ENCODE data around the gene MSL3B.

MSL3B gene

DNA sequence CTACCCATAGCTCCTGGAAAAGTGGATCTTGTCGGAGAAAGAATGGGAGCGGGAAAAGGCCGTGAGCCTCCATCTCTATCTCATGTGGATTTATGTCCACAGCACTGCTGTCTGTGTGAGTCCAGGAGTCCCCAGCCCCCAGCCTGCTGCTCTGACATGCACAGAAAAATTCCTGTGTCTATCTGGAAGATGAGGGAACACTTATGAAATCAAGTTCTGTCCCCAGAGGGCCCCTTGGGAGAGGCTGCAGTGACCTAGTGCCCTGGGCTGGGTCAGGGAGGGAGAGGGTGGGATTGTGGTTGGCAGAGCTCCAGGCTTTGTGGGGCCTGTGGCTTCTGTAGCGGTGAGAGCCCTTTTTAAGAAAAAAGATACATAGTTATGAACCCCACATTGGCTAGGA, 51.4 kb downstream of the MSL3B start:
- no peaks in the 10 kb centered on the region for H3K4me1 ChIP-seq (ENCODE audit: control insufficient read depth in 1 of 2, insufficient read depth in 2 of 2, low read length in 2 of 2)
- no peak for DNase-seq
- Mint-ChIP-seq H3K4me3 (no peak overlapping the region), H3K27me3 (ENCODE audit: low read depth in 3 of 3) (peaks cover 2 to 9% (median 7%) of the 10 kb centered on the region in 3 donors), H3K36me3 (no peaks in the 10 kb centered on the region), H3K27ac (no peak overlapping the region), H3K4me1 (no peaks in the 10 kb centered on the region), H3K9me3 (peaks cover 0 to 5% (median 0%) of the 10 kb centered on the region in 7 donors)
- no peak overlapping the region for H3K27ac ChIP-seq (ENCODE audit: low read depth in 1 of 2, low read length in 2 of 2)
- H3K9me3 ChIP-seq (replicated peaks in 1 of 2; ENCODE audit: control insufficient read depth in 1 of 2, insufficient read depth in 1 of 2, low read length in 2 of 2), result no peaks in the 10 kb centered on the region
- TF ChIP-seq, protein P1, sequence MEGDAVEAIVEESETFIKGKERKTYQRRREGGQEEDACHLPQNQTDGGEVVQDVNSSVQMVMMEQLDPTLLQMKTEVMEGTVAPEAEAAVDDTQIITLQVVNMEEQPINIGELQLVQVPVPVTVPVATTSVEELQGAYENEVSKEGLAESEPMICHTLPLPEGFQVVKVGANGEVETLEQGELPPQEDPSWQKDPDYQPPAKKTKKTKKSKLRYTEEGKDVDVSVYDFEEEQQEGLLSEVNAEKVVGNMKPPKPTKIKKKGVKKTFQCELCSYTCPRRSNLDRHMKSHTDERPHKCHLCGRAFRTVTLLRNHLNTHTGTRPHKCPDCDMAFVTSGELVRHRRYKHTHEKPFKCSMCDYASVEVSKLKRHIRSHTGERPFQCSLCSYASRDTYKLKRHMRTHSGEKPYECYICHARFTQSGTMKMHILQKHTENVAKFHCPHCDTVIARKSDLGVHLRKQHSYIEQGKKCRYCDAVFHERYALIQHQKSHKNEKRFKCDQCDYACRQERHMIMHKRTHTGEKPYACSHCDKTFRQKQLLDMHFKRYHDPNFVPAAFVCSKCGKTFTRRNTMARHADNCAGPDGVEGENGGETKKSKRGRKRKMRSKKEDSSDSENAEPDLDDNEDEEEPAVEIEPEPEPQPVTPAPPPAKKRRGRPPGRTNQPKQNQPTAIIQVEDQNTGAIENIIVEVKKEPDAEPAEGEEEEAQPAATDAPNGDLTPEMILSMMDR (IDR thresholded peaks at IDR 0.05), result no peak
- H2AFZ ChIP-seq (ENCODE audit: insufficient read depth, low read depth, low read length, poor library complexity, severe bottlenecking), result no peak overlapping the region
- no peaks in the 10 kb centered on the region for H3K27me3 ChIP-seq (ENCODE audit: control insufficient read depth in 2 of 2, insufficient read depth in 2 of 2, low read length in 2 of 2)
- no peaks in the 10 kb centered on the region for H3K36me3 ChIP-seq (replicated peaks in 1 of 2; ENCODE audit: control insufficient read depth in 1 of 2, insufficient read depth in 2 of 2, low read length in 2 of 2)
- intact Hi-C loops (cut with micrococcal nuclease), result no loop called here
- H3K79me2 ChIP-seq (ENCODE audit: insufficient read depth, low read length), result no peaks in the 10 kb centered on the region
- no peak overlapping the region for H3K4me3 ChIP-seq (replicated peaks in 1 of 3; ENCODE audit: low read depth in 2 of 3, low read length in 3 of 3)
- no peak overlapping the region for H3K4me2 ChIP-seq (replicated peaks; ENCODE audit: extremely low read depth, low read length, poor library complexity, severe bottlenecking)
- no peaks in the 10 kb centered on the region for H4K20me1 ChIP-seq (ENCODE audit: insufficient read depth, low read length)
- no peak overlapping the region for H3K9ac ChIP-seq (ENCODE audit: insufficient read depth, low read length, poor library complexity, severe bottlenecking)
- WGBS (ENCODE audit: insufficient coverage), result 93% methylated on average over 3 of the region's 4 CpGs

DNA sequence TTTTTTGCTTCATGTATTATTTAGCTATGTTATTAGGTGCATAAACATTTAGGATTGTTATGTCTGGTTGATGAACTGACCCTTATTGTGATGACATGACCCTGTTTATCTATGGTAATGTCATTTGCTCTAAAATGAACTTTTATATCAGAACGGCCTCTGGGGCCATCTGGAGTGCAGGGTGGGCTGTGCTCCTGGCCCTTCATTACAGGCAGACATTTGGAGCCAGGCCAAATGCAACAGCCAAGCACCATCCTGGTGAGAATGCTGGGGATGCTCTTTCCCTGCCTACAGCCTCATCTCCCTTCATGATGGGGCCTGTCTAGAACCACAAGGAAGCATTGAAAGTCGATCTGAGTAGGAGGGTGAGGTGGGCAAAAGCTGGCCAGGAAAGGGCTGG, 51.9 kb downstream of the MSL3B start:
- Histone ChIP-seq H3K27ac (ENCODE audit: low read depth in 1 of 2, low read length in 2 of 2) (no peak overlapping the region), H3K36me3 (replicated peaks in 1 of 2; ENCODE audit: control insufficient read depth in 1 of 2, insufficient read depth in 2 of 2, low read length in 2 of 2) (no peaks in the 10 kb centered on the region), H3K9me3 (replicated peaks in 1 of 2; ENCODE audit: control insufficient read depth in 1 of 2, insufficient read depth in 1 of 2, low read length in 2 of 2) (no peaks in the 10 kb centered on the region), H4K20me1 (ENCODE audit: insufficient read depth, low read length) (no peaks in the 10 kb centered on the region), H3K9ac (ENCODE audit: insufficient read depth, low read length, poor library complexity, severe bottlenecking) (no peak overlapping the region), H3K79me2 (ENCODE audit: insufficient read depth, low read length) (no peaks in the 10 kb centered on the region), H3K27me3 (ENCODE audit: control insufficient read depth in 2 of 2, insufficient read depth in 2 of 2, low read length in 2 of 2) (no peaks in the 10 kb centered on the region), H3K4me3 (replicated peaks in 1 of 3; ENCODE audit: low read depth in 2 of 3, low read length in 3 of 3) (no peak overlapping the region), H3K4me1 (ENCODE audit: control insufficient read depth in 1 of 2, insufficient read depth in 2 of 2, low read length in 2 of 2) (no peaks in the 10 kb centered on the region), H3K4me2 (replicated peaks; ENCODE audit: extremely low read depth, low read length, poor library complexity, severe bottlenecking) (no peak overlapping the region), H2AFZ (ENCODE audit: insufficient read depth, low read depth, low read length, poor library complexity, severe bottlenecking) (no peak overlapping the region)
- intact Hi-C loops (cut with micrococcal nuclease), result no loop called here
- H3K27ac Mint-ChIP-seq, result no peak overlapping the region
- no peak for DNase-seq
- TF ChIP-seq, protein P1 (IDR thresholded peaks at IDR 0.05), result no peak
- H3K4me1 Mint-ChIP-seq, result no peaks in the 10 kb centered on the region
- peaks cover 0 to 5% (median 0%) of the 10 kb centered on the region in 7 donors for H3K9me3 Mint-ChIP-seq
- no peak overlapping the region for H3K4me3 Mint-ChIP-seq
- no peaks in the 10 kb centered on the region for H3K36me3 Mint-ChIP-seq
- 100% methylated on average over 1 of the region's 2 CpGs for WGBS (ENCODE audit: insufficient coverage)
- peaks cover 2 to 9% (median 7%) of the 10 kb centered on the region in 3 donors for H3K27me3 Mint-ChIP-seq (ENCODE audit: low read depth in 3 of 3)
